DOHH2 (cell line): ENCODE results near the gene MRPS23.

Source experiments
- EZH2phosphoT487 ChIP-seq: fragments of 200-600 bp; sonication (generic); IDR thresholded peaks from 2 replicates; pipeline ENCODE4 v1.6.1; 2017; ENCODE audit warnings: borderline replicate concordance, mild to moderate bottlenecking, antibody characterized with exemption, low read length, moderate library complexity, mixed read lengths
- TF ChIP-seq, protein P1 (sequence below): fragments of 200-600 bp; sonication (generic); IDR thresholded peaks from one replicate; pipeline ENCODE4 v1.5.1; 2014; ENCODE audit warnings: antibody characterized with exemption, mild to moderate bottlenecking, low read depth, low read length; ENCODE audit not compliant: poor library complexity, severe bottlenecking

DNA sequence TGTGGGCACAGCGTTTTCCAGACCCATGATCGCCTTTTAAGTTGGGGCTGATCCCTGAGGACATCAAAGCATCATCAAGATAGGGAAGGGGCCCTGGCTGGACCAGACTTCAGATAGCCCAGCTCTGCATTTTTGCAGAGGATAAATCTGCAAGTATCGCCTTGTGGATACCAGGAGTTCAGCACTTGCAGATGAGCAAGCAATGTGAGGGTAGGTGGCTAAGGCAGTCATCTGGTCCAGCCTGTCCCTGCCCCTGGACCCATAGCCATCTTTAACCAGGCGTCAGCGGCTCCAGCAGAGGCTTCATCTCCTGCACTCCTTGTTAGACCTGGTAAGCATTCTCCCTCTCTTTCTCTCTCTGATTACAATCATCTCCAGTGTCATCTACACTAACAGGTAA, 9.0 kb upstream of the MRPS23 start:
- TF ChIP-seq, protein P1, sequence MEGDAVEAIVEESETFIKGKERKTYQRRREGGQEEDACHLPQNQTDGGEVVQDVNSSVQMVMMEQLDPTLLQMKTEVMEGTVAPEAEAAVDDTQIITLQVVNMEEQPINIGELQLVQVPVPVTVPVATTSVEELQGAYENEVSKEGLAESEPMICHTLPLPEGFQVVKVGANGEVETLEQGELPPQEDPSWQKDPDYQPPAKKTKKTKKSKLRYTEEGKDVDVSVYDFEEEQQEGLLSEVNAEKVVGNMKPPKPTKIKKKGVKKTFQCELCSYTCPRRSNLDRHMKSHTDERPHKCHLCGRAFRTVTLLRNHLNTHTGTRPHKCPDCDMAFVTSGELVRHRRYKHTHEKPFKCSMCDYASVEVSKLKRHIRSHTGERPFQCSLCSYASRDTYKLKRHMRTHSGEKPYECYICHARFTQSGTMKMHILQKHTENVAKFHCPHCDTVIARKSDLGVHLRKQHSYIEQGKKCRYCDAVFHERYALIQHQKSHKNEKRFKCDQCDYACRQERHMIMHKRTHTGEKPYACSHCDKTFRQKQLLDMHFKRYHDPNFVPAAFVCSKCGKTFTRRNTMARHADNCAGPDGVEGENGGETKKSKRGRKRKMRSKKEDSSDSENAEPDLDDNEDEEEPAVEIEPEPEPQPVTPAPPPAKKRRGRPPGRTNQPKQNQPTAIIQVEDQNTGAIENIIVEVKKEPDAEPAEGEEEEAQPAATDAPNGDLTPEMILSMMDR: no peak
- TF ChIP-seq EZH2phosphoT487: no peak
